Ovary (tissue), 3 donors: ENCODE measurements around the gene RTTN.

Experiments
- EP300 ChIP-seq: sonication (generic); formaldehyde crosslinking; IDR thresholded peaks from one replicate; pipeline ENCODE4 v1.6.1; 2017; ENCODE audit warnings: antibody characterized with exemption
- TF ChIP-seq, protein P1 (sequence below), 3 donors: fragments of 450-650 bp in 2 of 3; fragments of 200-600 bp in 1 of 3; IDR thresholded peaks; one replicate each; pipeline versions ENCODE4 v1.5.1 to v1.8.0; 2016 to 2022; ENCODE audit warnings: antibody characterized with exemption in 3 of 3, mild to moderate bottlenecking in 1 of 3
- donor health status: DM: no; HTN: no; CAD: no.

DNA sequence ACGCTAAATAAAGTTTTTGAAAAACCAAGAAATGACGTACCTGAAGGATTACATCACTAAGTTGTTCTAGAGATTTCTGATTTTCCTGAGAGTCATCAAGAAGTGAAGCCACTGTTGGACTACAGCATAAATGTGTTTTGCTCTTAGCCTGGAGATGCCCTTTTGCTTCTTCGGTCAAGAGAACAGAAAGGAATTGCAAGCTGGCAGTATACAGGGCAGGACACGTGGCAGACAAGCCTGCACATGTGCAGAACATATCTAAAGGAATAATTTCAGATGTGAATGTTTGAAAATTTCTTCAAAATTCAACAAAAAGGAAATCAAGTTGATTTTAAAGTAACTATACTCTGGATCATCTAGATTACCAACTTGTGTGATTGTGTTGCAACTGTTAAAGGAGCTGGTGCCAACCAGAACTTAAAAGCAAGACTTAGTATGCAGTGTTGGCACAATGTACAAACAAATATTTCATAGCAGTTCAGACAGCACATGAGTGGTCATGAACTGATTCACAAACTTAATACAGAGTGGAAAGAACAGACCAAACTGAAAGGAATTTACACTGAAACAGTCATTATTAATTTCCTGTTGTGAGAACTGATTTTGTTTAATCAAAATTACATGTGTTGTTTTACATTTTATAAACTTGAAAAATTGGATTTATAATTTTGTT, 157.4 kb downstream of the RTTN start:
- TF ChIP-seq, protein P1, sequence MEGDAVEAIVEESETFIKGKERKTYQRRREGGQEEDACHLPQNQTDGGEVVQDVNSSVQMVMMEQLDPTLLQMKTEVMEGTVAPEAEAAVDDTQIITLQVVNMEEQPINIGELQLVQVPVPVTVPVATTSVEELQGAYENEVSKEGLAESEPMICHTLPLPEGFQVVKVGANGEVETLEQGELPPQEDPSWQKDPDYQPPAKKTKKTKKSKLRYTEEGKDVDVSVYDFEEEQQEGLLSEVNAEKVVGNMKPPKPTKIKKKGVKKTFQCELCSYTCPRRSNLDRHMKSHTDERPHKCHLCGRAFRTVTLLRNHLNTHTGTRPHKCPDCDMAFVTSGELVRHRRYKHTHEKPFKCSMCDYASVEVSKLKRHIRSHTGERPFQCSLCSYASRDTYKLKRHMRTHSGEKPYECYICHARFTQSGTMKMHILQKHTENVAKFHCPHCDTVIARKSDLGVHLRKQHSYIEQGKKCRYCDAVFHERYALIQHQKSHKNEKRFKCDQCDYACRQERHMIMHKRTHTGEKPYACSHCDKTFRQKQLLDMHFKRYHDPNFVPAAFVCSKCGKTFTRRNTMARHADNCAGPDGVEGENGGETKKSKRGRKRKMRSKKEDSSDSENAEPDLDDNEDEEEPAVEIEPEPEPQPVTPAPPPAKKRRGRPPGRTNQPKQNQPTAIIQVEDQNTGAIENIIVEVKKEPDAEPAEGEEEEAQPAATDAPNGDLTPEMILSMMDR (IDR thresholded peaks at IDR 0.05): no peak
- no peak for TF ChIP-seq EP300
